Transverse colon (tissue), 4 donors: ENCODE data around the gene MYOM1.

ENCODE experiments used
- CTCF ChIP-seq, 5 experiments: fragments of 200-600 bp in 3 of 5; fragments of 450-650 bp in 2 of 5; sonication (generic) in 3 of 5; IDR thresholded peaks; 1 replicate in 2 of 5; 2 replicates in 3 of 5; pipeline ENCODE4 v1.5.1; 2016 to 2017; ENCODE audit warnings: antibody characterized with exemption in 5 of 5, inconsistent platforms in 3 of 5, mild to moderate bottlenecking in 2 of 5, moderate library complexity in 1 of 5
- EP300 ChIP-seq: sonication (generic); formaldehyde crosslinking; IDR thresholded peaks from one replicate; pipeline ENCODE4 v1.6.1; 2017; ENCODE audit warnings: antibody characterized with exemption, low read depth
- POLR2A ChIP-seq: fragments of 450-650 bp; IDR thresholded peaks from one replicate; pipeline ENCODE4 v1.6.1; 2016; ENCODE audit warnings: antibody characterized with exemption, mild to moderate bottlenecking, moderate library complexity
- POLR2AphosphoS5 ChIP-seq, 3 donors: sonication (generic); formaldehyde crosslinking; IDR thresholded peaks; one replicate each; pipeline ENCODE4 v1.6.1; 2016; ENCODE audit warnings: antibody characterized with exemption in 3 of 3

DNA sequence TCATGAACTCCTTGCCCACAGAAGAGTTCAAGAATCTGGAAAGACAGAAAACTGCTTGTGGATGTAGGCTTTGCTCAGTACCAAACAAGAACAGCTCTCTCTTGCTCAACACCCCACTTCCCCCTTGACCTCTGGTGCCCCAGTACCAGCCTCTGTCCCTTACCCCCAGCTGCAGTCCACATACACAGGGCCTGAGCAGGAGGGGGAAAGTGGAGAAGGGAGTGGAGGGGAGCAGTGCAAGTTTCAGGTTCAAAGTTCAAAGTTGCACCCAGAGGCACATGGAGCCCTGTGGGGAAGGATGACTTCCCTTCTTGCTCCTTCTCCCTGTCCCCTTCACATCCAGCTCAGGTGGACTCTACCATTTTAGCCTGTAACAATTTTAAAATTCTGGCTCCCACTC, 145.7 kb downstream of the MYOM1 start:
- TF ChIP-seq CTCF (IDR thresholded peaks at IDR 0.05) (no peak), POLR2A (no peak), POLR2AphosphoS5 (IDR thresholded peaks at IDR 0.05) (no peak), EP300 (no peak)
